LoVo (cell line): ENCODE measurements around the gene IRAG1.

Experiments
- DNase-seq: peaks from one replicate; pipeline ENCODE4 v3.0.0-alpha.2; 2016; ENCODE audit warnings: low spot score

The IRAG1 gene

DNA sequence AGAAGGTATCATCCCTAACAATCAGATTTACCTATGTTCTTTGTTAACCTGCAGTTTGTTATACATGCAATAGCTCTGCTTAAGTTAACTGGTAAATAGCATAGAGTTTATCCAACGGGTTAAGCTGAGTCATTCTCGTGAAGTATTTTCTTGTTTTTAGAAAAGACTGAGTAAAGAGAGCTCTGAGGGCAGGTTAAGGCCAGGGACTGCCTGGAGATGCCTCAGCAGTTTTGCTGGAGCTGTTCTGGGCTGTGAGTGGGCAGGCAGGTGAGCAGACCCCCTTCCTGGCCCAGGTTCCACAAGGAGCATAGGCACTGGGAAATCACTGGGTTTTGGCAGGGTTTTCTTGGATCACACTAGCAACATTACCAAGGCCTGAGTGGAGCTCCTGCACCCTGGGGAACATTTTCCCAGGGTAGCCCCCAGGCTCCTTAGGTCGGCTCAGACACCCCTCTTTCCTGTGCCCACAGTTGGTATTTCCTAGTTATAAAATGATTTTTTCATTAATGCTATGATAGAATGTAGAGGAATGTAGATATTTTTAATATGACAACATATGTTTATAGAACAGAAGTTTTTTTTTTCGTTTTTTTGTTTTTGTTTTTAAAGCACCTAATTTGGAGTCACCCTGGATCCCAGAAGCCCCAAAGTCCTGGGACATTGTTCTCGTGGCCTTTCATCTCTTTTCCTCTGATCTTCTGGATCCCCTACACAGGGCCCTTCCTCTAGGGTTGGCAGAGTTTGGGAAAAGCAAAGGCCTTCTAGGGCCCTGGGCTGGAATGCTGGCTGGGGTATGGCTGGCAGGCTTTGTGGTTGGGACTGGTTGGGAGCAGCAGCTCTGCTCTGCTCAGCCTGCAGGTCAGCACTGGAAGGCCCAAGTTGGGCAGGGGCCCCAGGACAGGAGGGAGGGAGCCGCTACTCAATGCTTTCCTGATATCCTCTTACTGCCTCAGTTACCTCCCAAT is 26.7 kb downstream of the IRAG1 start:
- no peak for DNase-seq

DNA sequence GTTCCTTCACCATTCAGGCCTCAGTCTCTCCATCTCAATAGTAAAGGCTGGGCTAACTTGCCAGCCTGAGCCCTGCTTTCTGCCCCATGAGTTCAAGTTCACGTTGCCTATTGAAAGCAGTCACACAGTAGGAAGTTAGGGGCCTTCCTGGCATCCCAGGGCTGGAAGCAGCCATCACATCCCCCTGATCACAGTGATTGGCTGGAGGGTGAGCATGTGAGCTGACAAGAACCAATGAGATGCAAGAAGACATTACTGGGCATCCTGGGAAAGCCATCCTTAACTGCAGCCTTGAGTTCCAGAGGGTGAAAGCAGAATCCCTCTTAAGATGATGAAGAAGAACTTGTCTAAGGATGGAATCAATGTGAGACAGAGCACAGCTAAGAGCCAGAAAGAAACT is 29.1 kb downstream of the IRAG1 start:
- no peak for DNase-seq

DNA sequence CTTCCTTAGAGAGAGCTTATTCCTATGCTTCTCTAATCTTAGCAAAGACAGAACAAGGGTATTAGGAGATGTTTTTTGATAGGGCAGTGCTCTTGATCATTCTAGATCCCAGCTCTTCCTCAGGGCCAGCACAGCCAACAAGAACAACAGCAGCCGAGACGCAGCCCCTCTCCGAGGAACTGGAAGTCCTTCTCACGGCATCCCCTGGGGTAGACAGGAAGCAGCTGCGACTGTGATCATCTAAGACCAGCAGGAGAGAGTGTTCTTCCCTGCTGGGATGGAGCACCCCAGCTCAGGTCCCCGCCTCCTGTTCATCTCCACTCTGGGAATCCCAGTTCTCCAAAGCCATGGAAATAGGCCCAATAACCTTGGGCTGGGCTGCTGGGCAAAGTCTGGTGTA is 29.6 kb downstream of the IRAG1 start:
- no peak for DNase-seq

DNA sequence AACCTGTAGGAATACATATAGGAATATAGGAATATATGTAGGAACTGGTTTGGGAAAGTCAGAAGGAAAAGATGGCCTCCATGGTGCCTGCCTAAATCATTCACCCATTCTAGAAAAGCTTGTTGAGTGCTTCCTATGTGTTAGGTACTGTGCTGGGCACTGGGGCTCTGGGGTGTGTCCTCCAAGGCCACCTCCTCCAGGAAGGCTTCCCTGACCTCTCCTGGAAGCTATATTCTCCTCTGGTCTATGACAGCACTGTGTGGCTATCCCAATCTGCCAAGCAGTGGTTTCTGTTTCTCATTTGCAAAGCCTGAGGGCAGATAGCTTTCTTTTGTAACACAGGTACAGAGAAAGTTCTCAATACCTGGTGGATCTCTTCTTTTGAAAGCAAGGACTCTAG is 30.2 kb downstream of the IRAG1 start:
- no peak for DNase-seq

DNA sequence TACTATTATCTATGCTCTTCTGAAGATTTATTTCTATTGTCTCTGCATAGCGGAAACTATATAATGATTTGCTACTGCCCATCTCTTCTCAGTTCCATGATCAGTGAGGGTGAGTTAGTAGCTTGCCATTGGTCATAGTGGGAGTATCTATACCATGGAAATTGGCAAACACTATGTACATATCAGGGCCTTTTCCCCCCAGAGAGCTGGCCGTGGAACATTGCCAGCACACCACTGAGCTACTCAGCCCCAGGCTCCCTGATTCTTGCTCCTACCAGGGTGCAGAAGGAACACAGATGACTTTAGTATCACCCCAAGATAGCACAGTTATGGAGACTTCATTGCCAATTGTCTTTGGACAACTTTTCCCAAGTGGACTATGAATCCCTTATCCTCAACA is 33.2 kb downstream of the IRAG1 start:
- DNase-seq, result no peak

DNA sequence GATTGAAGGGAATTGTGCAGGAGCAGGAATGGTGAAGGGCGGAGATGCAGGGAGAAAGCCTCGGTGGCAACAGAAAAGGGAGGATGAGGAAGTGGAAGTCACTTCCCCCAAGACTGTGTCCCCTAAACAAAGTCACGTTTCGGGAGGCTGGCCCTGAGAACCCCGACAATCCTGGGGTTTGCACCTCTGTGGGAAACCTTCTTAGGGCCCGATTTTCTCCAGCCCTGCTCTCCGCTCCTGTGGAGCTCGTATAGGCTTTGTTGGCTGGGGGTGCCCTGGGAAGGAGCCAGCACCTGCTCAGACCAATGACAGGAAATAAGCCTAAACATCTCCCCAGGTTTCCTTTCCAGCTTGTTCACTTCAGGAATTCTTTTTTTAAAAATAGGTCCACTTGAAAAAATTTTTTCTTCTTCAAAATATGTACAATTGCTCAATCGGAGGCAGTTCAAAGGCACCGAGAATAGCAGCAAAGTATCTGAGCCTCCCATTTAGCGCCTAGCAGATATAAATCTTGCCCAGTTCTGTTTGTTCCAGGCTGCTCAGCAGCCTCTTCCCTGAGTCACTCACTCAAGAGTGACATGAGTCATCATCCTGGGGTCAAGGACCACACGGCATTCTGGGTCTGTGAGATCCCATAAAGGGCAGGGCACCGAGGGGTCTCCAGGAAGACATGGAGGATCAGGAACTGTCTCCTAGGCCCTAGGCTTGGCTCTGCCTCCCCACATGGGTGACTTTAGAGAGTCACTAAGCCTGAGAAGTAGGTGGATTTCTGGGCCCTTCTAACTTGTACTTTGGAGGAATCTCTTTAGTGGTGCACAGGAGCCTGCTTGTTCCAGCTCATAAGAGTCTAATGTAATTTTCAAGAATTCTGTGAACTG is 34.0 kb downstream of the IRAG1 start:
- peak; percentile 91 for DNase-seq

DNA sequence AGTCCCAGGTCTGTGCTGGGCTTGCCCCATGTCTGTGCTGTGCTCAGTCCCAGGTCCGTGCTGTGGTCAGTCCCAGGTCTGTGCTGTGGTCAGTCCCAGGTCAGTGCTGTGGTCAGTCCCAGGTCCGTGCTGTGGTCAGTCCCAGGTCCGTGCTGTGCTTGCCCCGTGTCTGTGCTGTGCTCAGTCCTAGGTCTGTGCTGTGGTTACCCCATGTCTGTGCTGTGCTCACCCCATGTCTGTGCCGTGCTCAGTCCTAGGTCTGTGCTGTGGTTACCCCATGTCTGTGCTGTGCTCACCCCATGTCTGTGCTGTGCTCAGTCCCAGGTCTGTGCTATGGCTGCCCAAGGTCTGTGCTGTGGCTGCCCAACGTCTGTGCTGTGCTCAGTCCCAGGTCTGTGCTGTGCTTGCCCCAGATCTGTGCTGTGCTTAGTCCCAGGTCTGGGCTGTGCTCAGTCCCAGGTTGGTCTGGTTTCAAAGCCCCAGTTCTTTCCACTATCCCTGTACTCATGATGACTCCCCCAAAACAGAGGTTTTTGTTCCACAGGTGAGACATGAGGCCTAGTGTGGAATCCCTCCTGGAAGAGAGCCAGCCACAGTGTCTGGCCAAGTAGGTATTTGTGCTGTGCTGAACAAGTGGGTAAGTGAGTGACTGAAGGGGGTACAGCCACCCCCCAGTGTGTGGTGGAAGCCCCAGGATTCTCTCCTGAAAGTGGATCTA is 34.8 kb downstream of the IRAG1 start:
- DNase-seq, result peak; percentile 28

DNA sequence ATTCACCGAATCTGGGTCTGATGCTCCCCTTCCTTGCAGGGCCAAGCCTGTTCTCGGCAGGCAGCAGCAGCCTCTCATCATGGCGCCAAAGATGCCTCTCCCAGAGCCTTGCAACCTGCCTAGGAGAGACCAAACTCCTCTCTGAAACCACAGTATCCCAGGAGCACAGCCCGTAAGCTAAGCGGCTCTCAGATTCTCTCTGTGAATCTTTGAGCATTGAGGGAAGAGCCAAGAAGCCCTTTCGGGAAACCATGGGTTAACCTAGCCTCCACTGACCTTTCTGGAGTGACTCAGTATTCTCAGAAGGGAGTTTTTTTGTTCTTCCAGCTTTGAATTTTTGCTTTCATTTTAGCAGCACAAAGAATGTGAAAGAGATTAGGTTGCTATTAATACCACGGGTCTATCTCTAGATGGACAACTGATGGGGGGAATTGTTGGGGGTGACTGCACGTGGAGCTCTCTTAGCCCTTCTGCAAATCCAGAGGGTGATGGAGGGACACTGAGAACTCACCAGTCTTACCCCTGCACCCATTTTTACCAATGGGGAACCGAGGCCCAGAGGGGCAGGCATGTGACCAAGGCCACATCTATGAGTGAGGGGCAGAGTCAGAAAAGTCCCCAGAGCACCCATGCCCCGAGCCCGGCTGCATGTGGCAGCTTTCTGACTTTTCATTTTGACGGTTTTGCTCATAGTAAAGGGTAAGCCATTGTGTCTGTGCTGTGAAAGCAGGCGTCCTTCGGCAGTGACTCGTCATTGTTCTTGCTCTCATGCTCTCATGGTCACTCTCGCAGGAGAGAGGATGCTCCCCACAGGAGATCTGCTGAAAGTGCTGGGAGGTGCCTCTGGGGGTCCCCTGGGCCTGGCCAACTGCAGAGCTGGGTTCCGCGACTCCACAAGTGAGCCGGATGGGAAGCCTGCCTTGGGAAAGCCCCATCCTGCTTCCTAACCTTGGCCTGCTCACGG is 36.0 kb downstream of the IRAG1 start:
- DNase-seq, result peak; percentile 53

DNA sequence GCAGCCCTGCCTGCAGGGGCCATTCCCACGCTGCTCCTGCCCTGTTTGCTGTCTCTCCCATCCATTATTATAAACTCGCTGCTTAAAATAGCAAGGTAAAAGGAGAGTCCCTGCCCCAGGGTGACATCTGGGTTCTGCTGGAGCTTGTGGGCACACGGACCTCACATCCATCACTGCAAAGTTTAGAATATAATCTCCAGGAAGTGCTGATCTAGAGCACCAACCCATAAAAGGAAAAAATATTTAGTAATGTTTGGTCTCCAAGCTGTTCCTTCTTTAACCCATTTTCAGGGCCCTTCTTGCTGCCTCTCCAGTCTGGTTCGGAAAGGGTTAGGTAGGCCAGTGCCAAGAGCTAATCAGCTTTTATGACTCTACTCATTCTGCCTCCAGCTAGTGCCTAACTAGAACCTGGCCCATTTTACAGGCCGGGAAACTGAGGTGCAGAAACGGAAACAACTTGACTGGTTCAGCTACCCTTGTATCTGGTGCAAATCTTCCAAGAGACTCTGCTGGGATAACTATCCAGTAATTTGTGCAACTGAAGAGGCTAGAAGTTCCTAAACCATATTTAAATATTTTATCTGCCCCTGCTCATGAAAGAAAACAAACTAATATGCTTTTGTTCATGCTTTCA is 37.5 kb downstream of the IRAG1 start:
- no peak for DNase-seq

DNA sequence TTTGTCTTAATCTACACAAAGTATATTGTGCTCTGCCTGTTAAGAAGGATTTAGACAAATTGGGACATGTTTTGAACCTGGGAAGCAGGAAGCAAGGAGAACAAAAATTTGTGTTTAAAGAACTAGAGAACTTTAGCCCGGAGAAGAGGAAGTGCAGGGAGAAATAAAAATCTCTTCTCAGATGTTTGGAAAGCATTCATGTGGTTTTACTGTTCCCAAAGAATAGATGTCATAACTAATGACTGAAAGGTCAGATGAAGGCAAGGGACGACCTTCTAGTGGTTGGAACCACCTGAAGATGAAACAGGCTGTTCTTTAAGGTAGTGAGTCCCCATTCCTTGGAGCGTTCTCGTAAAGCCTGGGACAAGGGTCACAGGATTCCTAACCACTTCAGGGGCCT is 38.3 kb downstream of the IRAG1 start:
- DNase-seq, result peak; percentile 33

DNA sequence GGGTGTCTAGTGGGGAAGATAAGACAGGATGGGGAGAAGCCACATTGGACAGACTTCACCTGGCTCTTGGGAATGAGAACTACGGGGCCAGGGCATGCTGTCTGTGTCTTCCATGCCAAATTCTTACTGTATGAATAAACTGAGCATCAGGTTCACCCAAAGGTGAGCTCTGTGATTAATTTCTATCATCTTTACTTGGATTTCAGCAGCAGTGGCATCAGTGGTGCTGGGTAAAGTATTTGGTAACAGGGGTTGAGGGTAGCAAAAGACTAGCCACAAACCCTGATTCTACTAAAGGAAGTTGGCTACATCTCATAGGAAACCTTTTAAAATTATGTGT is 38.8 kb downstream of the IRAG1 start:
- DNase-seq, result no peak

DNA sequence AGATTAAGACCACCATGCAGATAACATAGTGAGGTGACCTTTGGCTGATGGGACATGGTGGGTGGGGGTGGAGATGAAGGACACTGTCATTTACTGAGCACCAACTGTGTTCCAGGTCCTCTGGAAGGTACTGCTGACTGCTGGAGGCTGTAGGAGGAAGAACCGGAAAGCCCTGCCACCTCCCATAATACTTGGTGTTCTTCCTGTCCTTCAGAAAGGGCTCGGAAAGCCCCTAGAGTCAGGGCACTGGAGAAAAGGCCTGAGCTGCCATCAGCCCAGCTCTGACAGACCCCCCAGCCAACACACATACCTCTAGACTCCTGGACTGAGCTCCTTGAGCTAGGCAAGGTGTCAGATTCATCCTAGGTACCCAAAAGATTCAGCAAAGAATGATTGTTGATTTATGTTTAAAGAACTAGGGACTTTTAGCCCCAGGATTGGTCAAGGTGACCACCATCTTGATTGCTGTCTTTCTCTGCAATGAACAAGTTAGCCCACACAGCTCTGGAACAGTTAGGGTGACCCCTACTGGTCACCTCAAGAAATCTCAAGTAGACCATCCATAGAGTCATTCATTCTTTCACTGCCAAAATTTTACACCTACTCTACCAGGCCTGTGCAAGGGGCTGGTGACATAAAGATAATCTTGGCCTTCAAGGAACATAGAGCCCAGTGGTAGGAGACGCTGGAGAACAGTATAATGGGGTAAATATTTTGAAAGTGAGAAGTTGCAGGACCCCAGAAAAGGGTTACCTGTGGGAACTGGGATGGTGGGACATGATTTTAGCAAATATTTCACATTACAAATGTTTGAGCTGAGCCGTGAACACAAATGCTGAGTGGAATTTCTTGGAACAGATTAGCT is 39.4 kb downstream of the IRAG1 start:
- DNase-seq, result peak; percentile 38

DNA sequence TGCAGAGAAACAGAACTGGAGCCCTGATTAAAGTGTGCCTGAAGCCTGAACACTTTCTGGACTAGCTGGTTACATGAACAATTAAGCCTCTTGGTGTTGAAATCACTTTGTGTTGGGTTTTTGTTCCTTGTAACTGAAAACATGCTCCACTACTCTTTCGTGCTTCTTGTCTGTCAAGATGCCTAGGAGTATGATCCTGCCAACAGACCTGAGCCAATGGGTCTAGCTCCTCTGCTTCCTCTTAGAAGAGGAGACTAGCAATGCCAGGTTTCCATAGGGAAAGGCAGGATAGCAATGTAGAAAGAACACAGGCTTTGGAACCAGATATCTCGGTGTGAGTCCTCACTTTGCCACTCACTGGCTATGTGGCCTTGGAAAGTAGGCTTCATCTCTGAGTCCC is 40.3 kb downstream of the IRAG1 start:
- DNase-seq, result no peak

DNA sequence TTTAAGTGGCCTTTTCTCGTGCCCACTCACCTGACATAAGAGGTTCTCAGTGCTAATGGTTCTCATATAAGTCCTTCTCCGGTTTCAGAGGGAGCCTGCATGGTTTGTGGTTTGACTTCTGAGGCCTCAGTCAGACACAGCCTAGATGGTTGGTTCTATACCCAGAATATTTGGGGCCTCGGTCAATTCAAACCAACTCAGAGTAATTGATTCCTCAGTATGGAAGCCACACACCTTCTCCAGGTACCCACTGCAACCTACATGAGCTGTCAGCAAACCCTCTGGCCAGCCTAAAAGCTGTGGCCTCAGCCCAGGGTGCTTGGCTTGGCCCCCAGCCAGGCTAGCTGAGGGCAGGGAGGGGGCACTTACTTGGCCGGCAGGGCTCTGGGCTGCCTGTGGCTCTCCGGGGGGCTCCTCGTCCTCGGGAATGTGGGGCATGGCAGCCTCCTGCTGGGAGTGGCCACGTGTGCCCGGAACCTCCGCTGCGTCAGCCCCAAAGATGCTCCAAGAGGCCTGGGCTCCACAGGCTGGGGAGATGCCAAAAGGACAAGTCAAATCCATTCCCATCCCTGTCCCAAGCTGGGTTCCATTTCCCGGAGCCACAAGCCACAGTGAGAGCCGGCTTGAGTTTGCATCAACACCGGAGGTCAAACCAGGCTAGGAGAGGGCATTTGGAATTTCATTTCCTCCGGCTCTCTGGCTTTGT is 41.7 kb downstream of the IRAG1 start:
- peak; percentile 50 for DNase-seq

DNA sequence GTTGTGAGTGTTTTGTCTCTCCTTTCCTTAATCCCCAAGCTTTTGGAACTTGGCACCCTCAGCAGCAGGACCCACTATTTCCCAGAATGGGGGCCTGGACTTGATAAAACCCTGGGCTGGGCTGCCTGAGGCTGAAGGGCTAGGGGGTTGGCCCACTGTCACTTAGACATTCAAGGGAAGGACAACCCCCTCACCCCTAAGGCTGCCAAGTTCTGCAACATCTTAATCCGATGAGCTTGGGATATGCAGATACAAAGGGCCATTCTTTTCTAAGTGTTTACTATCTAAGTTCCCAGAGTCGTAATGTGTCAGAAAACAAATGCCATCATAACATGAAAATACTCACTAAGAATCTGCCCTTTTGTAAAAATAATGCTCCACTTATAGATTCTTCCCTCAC is 42.9 kb downstream of the IRAG1 start:
- no peak for DNase-seq

DNA sequence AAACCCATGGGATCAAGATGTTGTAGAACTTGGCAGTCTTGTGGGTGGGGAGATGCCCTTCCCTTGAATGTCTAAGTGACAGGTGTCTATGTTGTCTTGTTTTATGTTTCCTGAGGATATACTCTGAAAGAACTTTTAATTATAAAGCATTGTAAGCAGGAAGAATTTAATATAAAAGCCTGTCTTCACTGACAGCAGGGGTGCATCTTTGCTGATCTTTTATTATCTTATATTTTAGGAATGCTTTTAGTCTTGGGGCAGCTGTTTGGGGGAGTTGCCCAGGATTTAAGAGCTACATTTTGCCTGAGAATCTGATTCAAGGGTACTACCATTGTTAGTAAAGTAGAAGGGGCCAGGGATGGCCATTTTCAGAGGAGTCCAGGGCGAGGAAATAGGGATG is 43.4 kb downstream of the IRAG1 start:
- DNase-seq, result no peak

DNA sequence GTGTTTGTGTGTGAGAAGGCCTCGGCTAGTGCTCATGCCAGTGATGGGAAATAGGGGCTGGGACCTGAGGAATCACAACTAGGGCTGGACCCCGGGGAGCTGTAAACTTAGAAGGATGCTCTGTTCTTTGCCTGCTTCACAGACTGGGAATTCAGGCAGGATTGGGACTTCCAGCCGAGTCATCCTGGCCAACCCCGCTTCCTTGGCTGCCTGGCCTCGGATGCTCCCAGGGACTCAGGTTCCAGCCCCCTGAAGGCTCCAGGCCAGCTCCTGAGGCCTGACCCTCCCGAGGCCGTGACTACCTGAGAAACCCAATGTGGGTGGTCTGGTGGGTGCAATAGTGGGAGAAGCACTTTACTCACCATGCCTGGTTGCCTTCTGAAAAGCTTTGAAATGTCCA is 44.7 kb downstream of the IRAG1 start:
- no peak for DNase-seq

DNA sequence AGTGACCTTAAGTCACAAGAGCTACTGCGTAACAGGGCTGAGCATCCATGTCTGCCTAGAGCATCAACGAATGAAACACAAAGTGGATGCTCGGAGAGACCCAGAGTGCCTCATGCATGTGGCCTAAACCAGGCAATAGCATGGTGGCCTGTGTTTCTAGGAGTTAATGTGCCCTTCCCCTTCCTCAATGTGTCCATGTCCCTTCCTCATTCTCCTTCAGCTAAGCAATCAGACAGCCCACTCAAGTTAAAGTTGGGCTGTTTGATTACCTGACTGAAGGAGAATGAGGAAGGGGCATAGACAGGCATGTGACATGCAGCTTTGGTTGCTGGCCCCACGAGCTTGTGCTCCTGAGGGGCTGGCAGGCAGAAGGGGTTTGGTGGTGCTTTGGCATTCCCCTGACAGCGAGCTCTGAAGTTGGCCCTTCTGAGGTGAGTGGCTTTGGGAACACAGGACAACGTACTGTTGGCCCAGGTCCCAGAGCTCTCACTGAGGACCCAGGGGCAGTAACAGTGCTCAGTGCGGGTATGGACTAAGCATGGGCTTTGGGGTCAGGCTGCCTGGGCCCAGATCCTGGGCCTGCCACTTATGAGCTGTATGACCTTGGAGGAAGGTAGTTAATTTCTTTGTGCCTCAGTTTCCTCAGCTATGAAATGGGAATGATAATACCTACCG is 46.7 kb downstream of the IRAG1 start:
- no peak for DNase-seq

DNA sequence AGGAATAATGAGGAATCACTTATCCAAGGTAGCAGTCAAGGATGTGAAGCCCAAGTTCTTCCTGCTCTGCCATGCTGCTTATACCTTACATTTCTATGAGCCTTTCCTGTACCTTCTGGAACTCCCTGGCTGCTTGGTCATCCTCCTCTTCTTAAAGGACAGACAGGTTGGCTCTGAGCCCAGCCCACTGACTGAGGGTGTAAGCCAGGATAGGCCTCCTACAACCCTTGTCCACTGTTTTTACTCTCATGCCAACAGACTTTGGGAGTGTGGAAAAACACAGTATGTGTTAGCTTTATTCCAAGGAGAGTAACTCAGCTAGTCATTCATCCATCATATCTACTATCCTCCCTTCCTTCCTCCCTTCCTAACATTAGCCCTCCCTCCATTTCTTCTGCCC is 47.5 kb downstream of the IRAG1 start:
- no peak for DNase-seq
